Measurements from ENCODE around the gene F8A1. TPM values are rescaled to one million over a fixed set of nuclear protein-coding genes. Genes with fewer than 3 reads are reported as not detected.
"Not testable (repeated sequence)": the region's sequence is repeated elsewhere in the genome, so short reads cannot be mapped to it uniquely, and the experiment has no call there.

The F8A1 gene
- polyA plus RNA-seq, 1 of the 3 experiments (the other 2 are of a cell fraction), result 4.5 TPM

- H3K4me3 ChIP-seq (ENCODE audit: low read depth in 2 of 2, low read length in 1 of 2); CTCF ChIA-PET; H2AFZ ChIP-seq (ENCODE audit: low read depth); H3K36me3 ChIP-seq (replicated peaks in 1 of 2; ENCODE audit: control insufficient read depth in 1 of 2, insufficient read depth in 2 of 2, low read length in 1 of 2); H3K9me3 ChIP-seq; H3K27ac ChIP-seq (ENCODE audit: low read depth in 2 of 2, low read length in 1 of 2); H3K9me2 ChIP-seq; H3K27me3 ChIP-seq (ENCODE audit: insufficient read depth); DNase-seq; H4K20me1 ChIP-seq (ENCODE audit: insufficient read depth); H3F3A ChIP-seq (replicated peaks; ENCODE audit: insufficient read depth); H3K9ac ChIP-seq; H3K79me2 ChIP-seq (ENCODE audit: insufficient read depth); POLR2A ChIA-PET; H3K4me2 ChIP-seq; H3K4me1 ChIP-seq (ENCODE audit: control insufficient read depth in 1 of 2, insufficient read depth in 2 of 2, low read depth in 1 of 2, low read length in 1 of 2): not testable (repeated sequence)
- whole genome bisulfite sequencing (ENCODE audit: low lambda C conversion rate), result no CpG with 5 or more reads among the region's 62 CpGs
Measured at GRCh38 chrX:154886789-154887221, 650 bp downstream of the F8A1 start.

- H3K79me2 ChIP-seq (ENCODE audit: insufficient read depth), result no peaks in the 10 kb centered on the region
- ChIA-PET POLR2A (interaction anchor here (0.5 kb wide), 1 partner anchor 302 kb away, joined by 3 read pairs; no protein-coding TSS in a partner anchor), CTCF (interaction anchor here (0.9 kb wide), 1 partner anchor 27 kb away, joined by 4 read pairs; no protein-coding TSS in a partner anchor)
- H3K9ac ChIP-seq, result no peak overlapping the region
- no peak overlapping the region for H3K4me2 ChIP-seq
- no peaks in the 10 kb centered on the region for H3K9me2 ChIP-seq
- H4K20me1 ChIP-seq (ENCODE audit: insufficient read depth), result no peaks in the 10 kb centered on the region
- H3K27me3 ChIP-seq (ENCODE audit: insufficient read depth), result no peaks in the 10 kb centered on the region
- peaks cover 0 to 4% of the 10 kb centered on the region in 2 experiments; a peak in 1 of 4 replicates for H3K4me1 ChIP-seq (ENCODE audit: control insufficient read depth in 1 of 2, insufficient read depth in 2 of 2, low read depth in 1 of 2, low read length in 1 of 2)
- H3K4me3 ChIP-seq (ENCODE audit: low read depth in 2 of 2, low read length in 1 of 2), result no peak overlapping the region
- no peaks in the 10 kb centered on the region for H3K36me3 ChIP-seq (replicated peaks in 1 of 2; ENCODE audit: control insufficient read depth in 1 of 2, insufficient read depth in 2 of 2, low read length in 1 of 2)
- no peaks in the 10 kb centered on the region for H3F3A ChIP-seq (replicated peaks; ENCODE audit: insufficient read depth)
- 50% methylated on average over 1 of the region's 1 CpG for WGBS (ENCODE audit: low lambda C conversion rate)
- no peaks in the 10 kb centered on the region for H3K9me3 ChIP-seq
- TF ChIP-seq EP300 (IDR thresholded peaks at IDR 0.05; ENCODE audit: borderline replicate concordance in 1 of 2, low read depth in 1 of 2, low read length in 1 of 2), result no peak
- no peak for TF ChIP-seq USF1 (IDR thresholded peaks at IDR 0.05; ENCODE audit: borderline replicate concordance, low read depth)
- TF ChIP-seq MXI1 (IDR thresholded peaks at IDR 0.05; ENCODE audit: low read depth, low read length), result no peak
- no peak for TF ChIP-seq SIN3A (IDR thresholded peaks at IDR 0.05; ENCODE audit: borderline replicate concordance, low read depth, low read length)
- TF ChIP-seq FOSL2 (IDR thresholded peaks at IDR 0.05; ENCODE audit: borderline replicate concordance, low read depth), result no peak
- TF ChIP-seq TCF12 (IDR thresholded peaks at IDR 0.05), result no peak
- no peak for TF ChIP-seq REST (IDR thresholded peaks at IDR 0.05; ENCODE audit: low read depth, low read length)
- no peak for TF ChIP-seq MAX (IDR thresholded peaks at IDR 0.05; ENCODE audit: low read depth)
- no peak for TF ChIP-seq NFIC (IDR thresholded peaks at IDR 0.05; ENCODE audit: borderline replicate concordance)
- no peak for TF ChIP-seq TAF1 (IDR thresholded peaks at IDR 0.05; ENCODE audit: borderline replicate concordance, low read depth, low read length)
- no peak for TF ChIP-seq RFX5 (IDR thresholded peaks at IDR 0.05; ENCODE audit: low read length)
- TF ChIP-seq POLR2AphosphoS5 (IDR thresholded peaks at IDR 0.05; ENCODE audit: low read depth, low read length), result no peak
- no peak overlapping the region for H2AFZ ChIP-seq (ENCODE audit: low read depth)
- no peak for DNase-seq
- H3K27ac ChIP-seq (ENCODE audit: low read depth in 2 of 2, low read length in 1 of 2), result no peak overlapping the region
Measured at GRCh38 chrX:154890990-154891639, 5.0 kb downstream of the F8A1 start.

Measured in SK-N-SH (cell line).